Measurements from ENCODE around the gene EVI2A.

EVI2A gene

GRCh38 chr17:31273516-31273915 is 47.9 kb downstream of the EVI2A start:
- no peak for DNase-seq (ENCODE audit: low read depth in 3 of 3)

GRCh38 chr17:31272803-31273202 is 48.6 kb downstream of the EVI2A start:
- DNase-seq (ENCODE audit: low read depth in 3 of 3) = no peak

- no peak for DNase-seq (ENCODE audit: low read depth in 3 of 3)
These were observed 49.2 kb downstream of the EVI2A start for GRCh38 chr17:31272236-31272635.

GRCh38 chr17:31269578-31269983 is 51.8 kb downstream of the EVI2A start:
- no peak for DNase-seq (ENCODE audit: low read depth in 3 of 3)

GRCh38 chr17:31269036-31269577 is 52.3 kb downstream of the EVI2A start:
- no peak for DNase-seq (ENCODE audit: low read depth in 3 of 3)
